Activated CD4-positive, alpha-beta T cell treated with anti-CD3 and anti-CD28 coated beads, Interleukin-2, amount 50 U/mL, for 48 hours (primary cell): ENCODE results near the gene TGFB3.
"Not testable (repeated sequence)": the region's sequence is repeated elsewhere in the genome, so short reads cannot be mapped to it uniquely, and the experiment has no call there.

Experiments used
- DNase-seq, 2 experiments: peaks; one replicate each; pipeline ENCODE4 v3.0.0-alpha.2; 2020

TGFB3 gene

DNA sequence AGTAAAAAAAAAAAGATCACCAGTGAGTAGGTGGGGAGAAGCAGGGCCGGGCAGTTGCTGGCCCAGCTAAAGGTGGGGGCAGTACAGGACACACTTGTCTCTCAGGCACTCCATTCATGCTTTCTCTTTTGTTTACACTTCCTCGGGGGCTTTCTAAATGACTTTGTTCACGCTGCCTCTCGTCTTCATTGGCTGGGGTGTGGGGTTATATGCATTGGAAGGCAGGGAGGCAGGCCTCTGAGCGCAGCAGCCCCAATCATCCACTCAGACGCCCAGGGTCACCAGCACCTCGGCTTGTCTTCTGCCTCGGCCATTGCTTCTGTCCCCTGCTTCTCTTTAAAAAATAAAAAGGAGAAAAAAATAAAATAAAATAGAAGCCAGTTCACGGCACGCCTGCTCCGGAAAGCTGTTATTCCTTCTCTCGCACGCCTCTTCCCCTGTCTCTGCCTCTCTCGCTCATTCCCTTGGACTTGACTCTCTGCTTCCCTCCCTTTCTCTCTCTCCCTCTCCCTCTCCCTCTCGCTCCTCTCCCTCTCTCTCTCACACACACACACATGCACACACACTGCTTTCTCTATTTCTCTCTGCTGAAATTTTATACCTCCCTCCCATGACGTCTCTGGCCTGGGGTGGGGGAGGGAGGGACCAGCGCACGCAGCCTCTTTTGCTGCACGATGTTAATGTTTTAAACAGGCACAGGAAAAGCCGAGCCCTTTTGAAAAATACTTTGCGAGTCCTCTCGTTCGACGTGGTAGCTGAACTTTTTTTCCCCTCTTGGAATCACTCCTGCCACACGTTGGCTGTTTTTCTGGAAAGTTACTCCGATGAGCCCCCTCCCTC, at the start of gene TGFB3:
TGFB3 (minus strand) TSS at position 570 of the 840 bp plus-strand sequence. CDS start 1,102 bp downstream, outside the sequence.
- DNase-seq: peak; percentile 42 to 57

DNA sequence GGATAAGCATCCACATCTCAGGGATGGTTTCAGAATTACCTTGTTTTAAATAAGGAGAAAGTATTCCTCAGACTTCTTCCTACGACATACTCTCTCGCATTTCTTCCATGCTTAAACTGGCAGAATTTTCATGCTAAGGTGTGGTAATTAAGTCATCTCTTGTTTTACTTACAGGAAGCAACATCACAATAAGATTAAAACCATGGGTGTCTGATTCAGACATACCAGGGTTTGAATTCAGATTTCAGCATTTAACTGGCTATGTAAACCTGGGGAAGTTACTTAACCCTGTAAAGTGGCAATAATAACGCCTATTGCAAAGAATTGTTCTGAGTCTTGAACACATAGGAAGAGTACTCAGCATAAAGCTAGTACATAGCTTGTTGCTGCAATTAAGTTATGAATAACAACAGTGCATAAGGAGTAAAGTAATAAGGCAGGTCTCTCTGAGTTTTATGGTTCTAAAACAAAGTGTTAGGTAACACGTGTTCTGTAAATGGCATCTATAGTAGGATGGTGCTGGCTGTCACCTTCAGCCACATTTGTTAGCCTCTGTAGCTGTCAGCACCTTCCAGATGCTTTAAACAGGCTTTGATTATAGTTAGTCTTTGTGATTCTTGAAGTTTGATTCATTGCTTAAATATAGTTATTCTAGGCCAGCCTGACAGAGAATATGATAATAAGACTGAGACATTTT, 42.6 kb upstream of the TGFB3 start:
- DNase-seq: no peak

DNA sequence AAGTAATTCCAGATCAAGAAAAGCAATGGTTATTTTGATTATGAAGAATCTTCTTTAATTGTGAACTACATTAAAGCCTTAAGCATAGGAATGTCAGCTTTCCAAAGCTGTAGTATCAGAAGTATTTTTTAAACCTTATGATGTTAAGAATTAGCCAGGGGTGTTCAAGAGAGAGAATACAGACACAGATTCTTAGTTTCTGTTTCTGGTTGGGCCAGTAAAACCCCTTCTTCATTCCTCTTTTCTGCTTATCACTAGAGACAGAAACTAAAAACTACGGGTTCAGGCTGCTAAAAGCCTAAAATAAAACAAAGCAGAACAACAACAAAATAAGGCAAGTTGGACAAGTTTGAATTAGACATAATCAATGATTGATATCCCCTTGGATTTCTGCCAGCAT, 42.0 kb upstream of the TGFB3 start:
- DNase-seq: no peak

DNA sequence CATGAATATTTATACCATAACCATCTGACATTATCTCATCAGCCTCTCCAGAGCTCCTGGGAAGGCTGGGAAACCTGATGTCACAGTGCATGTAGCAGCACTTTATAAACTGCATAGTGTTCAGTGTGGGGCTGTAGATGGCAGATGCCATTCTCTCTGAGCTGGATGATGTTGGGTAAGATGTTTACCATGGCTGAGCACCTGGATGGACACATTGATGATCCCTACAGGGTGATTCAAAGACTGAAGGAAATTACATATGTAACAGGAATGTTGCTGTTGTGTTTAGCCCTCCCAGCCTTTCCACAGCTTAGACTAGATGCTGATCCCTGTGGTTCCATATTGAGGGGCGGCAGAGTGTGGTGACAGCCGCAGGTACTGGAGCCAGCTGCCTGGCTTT, 41.2 kb upstream of the TGFB3 start:
- no peak for DNase-seq

DNA sequence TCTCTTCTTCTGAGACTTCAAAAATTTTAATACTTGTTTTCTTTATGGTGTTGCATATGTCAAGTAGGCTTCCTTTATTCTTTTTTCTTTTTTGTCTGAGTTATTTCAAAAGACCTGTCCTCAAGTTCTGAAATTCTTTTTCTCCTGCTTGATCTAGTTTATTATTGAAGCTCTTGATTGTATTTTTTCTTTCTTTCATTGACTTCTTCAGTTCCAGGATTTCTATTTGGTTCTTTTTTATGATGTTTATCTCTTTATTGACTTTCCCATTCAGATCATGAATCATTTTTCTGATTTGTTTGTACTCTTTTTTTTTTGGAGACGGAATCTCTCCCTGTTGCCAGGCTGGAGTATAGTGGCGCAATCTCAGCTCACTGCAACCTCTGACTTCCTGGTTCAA, 37.9 kb upstream of the TGFB3 start:
- no peak for DNase-seq

DNA sequence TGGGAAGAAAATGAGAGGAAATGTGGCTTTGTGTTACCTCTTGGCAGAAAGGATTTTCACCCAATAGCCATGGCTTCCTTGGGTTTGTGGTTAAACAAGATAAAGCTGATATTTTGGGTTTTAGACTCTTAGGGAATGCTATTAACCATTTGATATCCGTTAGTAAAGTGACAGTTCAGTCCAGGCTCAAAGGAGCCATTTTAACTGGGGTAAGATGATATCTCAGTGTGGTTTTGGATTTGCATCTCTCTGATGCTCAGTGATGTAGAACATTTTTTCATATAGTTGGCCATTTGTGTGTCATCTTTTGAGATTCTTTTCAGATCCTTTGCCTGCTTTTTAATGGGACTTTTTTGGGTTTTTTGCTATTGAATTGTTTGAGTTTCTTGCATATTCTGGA, 33.9 kb upstream of the TGFB3 start:
- DNase-seq: no peak

DNA sequence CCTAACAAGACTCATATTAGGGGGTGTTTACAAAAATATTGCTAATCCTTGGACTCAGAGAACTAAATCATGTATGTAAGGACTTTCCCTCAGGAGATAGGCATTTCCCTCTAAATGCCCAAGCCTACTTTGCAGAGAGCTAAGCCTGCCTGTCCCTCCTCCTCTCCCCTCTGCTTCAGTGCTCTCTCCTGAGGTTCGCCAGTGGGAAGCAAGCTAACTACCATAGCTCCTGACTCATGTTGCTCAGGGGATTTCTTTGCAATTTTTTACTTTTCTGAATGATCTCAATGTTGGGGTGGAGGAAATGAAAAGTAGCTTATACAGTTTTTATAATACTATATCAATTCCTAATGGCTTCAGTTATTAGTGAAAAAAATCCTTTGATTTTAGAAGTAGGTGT, 33.4 kb upstream of the TGFB3 start:
- DNase-seq: no peak

DNA sequence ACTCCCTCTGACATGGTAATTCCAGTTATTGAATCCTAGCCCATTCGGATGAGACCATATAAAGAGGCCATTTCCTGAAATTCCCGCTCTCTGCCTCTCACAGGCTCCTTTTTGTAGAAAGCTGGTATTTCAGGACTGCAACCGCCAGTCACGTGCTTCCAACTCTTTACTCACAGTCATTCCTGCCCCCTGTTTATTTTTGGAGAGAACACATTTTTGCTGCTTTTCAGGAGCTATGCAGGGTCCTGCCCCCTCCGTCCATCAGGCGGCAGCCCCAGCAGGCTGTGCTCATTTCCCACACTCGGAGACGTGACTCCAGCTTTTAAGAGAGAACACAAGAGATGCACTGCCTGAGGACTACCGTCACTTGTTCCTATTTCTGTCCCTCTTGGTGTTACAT, 30.6 kb upstream of the TGFB3 start:
- no peak for DNase-seq

DNA sequence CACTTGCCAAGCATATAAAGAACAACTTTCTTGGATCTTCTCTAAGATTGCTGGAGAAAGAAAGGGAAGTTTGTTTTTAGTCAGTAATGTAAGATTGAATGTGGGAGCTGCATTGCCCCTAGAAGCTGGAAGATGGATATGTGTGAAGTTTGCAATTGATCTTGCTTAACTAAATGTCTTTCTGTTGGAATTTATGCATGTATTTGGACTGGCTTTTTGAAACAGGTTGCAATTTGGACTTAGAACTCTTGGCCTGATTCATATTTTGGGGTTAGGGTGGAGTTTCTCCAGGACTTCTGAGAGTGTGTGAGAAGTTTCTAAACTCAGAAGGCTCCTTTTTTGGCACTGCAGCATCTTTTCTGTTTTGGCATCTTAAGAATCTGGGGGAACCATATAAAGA, 30.1 kb upstream of the TGFB3 start:
- DNase-seq: no peak

DNA sequence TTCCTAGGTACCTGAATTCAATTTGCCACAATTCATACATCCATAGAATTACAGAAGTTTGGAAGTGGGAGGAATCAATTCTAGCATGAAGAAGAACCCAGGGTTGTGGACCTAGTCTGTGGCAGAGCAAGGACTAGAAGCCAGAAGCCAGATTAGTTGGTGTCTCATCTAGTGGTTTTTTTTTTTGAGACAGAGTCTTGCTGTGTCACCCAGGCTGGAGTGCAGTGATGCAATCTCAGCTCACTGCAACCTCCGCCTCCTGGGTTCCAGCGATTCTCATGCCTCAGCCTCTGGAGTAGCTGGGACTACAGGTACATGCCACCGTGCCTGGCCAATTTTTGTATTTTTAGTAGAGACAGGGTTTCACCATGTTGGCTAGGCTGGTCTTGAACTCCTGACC, 27.8 kb upstream of the TGFB3 start:
- not testable (repeated sequence) for DNase-seq

DNA sequence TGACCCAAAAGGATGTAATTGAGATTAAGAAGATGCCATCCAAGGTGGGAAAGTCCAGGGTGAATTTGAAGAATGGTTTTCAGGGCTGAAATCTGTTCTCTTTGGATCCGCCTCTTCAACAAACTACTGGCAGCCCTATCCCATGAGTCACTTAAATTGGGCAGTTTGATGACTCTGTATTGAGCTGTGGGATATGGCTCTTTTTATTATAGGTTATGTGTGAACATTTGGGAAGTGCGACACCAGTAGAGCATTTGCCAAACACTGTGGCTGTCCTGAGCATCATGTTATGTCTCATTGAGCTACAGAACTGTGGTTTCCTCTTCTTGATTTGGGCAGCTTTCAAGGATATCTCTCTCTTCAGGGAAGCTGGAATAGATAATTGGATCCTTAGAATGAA, 26.1 kb upstream of the TGFB3 start:
- no peak for DNase-seq

DNA sequence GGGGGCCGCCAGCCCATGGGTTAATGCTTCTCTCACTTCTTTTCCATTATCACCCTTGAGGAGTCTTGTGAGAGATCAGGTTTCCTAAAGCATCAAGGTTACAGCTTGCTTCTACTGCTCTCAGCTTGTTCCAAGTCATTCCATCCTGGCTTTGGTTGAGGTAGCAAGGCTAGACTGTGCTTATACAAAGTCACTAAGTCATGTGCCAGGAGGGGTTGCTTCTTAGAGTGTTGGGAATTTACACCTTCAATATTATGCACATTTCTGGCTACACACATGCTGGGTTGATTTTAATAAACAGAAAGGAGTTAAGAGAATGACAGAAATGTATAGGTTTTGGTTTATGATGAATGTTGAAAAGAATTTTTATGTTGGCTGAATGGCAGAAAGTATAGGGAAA, 25.6 kb upstream of the TGFB3 start:
- DNase-seq: no peak

DNA sequence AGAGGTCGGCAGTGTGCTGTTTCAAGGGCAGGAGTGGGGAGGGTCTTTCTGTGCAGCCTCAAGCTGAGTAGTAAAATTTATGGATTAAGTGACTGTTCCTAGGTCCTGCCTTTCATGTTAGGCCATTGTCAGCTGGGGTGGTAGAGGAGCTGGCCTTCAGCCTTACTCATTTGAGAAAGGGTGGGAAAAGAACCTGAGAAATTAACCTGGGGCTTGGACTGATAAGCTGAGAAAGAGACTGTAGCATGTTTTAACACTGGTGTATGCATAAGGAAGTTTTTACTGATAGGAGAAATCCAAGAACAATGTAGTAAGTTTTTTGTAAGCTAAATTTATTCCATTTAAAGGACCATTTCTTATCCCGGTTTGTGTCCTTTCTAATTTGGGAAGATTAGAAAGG, 24.5 kb upstream of the TGFB3 start:
- DNase-seq: no peak

DNA sequence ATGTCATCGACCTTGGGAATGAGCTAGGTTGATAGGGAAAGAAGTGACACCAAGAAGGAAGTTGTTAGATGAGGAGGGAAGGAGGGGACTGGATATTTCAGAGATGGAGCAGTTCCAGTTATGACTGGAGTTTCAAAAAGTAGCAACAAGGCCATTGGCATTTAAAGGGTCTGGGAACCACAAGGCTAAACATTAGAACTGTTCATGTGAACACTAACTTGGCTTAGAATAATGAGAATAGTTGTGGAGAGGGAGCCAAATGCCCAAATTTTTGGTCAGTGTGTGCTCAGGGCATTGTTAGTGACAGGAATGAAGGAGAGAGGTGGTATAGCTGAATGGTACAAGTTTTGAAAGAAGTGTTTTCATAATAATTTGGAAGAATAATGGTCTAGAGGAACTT, 20.6 kb upstream of the TGFB3 start:
- no peak for DNase-seq

DNA sequence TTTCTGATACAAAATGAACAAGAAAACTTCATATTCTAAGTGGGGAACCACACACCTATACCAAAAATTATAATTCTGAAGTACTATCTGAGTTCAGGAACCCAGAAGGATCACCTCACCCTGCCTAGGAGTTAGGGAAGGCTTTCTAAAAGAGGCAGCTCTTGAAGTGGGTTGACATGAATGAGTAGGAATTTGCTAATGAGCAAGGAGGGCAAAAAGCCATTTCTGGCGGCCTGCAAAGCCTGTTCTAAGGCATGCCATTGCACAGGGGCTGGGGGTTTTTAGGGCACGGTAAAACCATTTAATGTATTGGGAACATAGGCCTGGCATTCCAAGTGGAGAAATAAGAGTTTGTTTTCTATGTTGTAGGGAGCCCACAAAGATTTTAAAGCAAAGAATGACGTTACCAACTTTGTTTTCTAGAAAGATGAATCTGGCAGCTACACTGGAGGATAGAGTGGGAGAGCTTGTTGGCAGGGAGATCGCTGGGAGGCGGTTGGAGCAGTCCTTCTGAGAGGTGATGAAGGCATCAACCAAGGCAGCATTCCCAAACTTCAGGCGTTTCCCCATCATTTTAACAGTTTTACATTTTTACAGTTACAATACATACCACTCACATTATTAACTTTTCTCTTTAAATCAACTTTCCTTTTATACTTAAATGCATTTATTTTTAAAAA, 17.9 kb upstream of the TGFB3 start:
- DNase-seq: no peak

DNA sequence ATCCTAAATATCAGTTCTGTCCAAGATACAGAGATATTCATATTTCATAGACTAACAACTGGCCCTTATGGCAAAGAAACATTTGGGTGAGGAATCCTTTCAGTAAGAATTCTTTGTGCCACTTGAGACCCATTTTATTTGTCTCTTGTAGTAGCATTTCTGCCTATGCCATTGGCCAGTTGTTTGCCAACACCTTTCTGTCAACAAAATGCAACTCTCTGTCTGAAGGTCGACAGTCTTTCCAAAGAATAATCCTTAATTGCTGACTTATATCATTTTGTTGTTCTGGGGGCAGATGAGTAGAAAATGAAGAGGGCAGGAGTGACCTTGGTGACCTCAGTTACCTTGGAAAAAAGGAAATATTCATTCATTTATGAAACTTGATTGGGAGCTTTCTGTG, 14.7 kb upstream of the TGFB3 start:
- no peak for DNase-seq

DNA sequence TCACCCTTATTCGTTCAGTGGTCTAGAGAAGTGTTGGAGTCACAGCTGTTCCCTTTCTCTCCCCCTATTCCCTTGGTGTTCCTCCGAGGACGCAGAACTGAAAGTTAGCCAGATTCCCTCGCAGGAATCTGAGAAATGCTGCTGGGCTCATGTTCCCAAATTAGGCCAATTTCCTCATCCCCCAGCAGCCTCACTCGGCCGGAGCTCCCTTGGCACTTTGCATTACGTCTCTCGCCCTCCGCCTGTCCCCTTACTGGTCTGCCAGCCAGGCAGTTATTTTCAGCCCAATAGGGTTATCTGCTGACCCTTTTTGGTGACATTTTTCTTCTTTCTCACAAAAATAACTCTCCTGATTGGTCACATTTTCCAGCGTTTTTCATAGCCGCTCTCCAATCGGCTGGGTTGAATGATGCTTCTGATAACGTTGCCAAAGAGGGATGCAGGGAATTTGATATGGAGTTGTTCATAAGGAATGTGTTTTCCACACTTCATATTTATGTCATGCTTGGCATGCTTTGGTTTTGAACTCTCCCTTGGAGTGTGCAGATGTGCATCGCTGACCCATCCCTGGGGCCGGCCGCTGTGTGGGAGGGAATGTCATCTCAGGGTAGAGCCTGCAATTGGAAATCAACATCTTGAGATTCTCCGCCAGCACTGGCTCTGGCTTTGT, 13.7 kb upstream of the TGFB3 start:
- DNase-seq: no peak

DNA sequence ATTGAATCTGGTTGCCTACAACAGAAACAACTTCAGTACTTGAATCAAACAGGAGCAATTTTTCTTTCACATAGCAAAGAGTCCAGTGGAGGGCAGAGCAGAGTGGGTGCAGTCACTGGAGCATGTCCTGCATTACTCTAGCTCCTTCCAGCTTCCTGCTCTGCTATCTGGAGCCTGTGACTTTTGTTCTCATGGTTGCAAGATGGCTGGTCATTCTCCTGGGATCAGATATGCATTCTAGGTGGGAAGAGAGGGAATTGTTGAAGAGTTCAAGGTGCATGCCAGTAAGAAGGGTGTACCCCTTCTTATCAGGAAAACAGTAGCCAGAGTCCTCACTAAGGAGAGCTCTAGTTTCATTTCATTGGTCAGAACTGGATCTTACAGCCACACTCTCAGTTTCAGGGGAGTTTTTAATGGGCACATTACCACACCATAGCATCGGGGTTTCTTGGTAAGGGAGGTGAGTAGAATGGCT, 11.8 kb upstream of the TGFB3 start:
- DNase-seq: no peak

DNA sequence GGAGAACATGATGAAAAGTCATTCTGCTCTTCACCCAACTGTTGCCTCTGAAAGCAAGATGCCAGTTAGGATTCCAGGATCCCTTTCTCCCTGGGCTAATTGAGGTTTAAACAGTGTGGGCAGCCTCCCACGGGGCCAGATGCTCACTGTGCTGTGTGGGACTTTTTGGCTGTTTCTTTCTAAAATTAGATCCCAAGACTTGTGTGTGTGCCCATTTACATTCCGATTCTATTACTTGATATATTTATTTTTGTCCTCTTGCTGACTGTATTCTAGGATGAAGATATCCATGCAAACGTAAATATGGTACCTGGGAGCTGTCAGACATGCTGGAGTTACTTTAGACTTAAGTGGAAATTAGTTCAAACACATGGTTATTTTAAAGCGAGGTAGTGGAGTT, 10.0 kb upstream of the TGFB3 start:
- DNase-seq: no peak

DNA sequence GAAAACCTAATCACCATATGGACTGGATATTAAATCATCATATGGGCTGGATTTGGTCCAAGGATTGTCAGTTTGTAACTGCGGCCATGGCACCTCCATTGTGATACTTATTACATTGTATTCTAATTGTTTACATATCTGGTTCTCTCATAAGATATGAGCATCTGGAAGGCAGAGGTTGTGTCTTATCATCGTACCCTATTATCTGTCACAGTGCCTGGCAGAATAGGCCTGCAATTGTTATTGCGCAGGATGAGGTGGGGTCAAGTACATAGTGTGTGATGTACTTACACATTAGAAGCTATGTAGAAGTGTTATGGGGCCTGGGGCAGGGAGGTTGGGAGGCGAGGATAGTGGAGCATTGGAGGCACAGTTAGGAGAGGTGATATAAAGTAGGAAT, 8.5 kb upstream of the TGFB3 start:
- DNase-seq: no peak

DNA sequence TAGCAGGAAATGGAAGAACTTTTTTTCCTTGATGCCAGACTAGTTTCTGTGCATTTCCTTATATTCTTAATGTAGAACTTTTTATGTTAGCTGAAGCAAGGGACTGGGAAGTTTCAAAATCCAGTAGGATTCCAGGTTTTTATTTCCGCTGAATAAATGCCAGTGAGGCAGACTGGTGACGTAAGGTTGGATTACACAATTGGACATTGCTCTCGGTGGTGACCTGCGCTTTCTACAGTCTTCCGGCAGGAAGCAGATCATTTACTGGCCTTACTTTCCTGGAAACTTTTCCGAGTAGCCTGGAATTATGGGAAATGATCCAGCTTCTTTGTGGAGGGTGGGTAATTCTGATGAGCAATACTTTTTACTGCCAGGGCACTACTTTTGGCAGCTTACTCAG, 7.3 kb upstream of the TGFB3 start:
- no peak for DNase-seq

DNA sequence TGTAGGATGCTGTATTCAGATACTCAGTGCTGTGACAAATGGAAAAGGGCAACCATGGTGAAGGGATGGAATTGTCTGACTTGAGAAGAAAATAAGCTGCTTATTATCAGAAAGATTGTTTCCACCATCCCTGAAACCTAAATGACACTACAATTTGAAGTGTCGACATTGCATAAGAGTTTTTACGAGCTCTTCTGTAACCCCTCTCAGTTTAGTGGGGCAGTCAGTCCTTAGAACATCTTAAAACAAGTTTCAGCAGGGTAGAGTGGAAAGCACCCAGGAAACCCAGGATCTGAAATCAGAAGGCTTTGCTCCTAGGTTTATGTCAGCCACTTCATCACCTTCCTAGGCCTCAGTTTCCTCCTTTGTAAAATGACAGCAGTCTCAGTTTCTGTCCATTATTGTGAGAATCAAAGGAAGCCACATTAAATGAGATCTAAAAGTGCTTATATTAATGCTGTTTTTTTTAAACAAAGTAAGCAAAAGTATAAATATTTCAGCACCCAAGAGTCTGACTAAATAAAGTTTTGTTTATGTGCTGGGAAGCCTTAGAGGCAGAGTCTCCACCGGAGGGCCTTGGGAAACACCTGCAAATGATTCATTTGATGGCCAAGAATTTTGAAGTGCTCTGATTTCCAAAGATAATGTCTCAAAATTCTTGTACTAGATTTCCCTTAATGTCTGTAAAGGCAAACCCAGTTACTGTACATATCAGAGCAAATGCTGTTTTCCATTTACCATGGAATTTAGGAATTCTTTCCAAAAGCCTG, 5.6 kb upstream of the TGFB3 start:
- no peak for DNase-seq

DNA sequence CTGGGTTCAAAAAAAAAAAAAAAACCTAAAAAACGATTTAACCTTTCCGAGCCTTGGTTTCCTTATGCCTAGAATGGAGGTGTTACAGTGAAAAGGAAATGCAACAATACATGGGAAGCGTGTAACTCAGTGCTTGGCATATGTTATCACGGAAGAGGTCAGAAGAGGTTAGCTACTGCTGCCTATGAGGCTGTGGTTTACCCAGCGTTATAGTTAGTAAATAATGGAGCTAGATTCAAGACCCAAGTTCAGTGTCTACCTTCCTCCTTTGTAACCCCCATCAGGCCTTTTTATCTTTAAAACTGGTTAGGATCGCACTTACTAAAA, 4.6 kb upstream of the TGFB3 start:
- DNase-seq: no peak
